Activated CD4-positive, alpha-beta T cell treated with anti-CD3 and anti-CD28 coated beads, Interleukin-2, amount 50 U/mL, for 4 hours (primary cell): Measurements from ENCODE around the gene GRIK1.

Source experiments
- DNase-seq, 2 experiments: peaks; one replicate each; pipeline ENCODE4 v3.0.0-alpha.2; 2020

GRIK1 gene

GRCh38 chr21:29582855-29583254 is 356.9 kb downstream of the GRIK1 start:
- no peak for DNase-seq

GRCh38 chr21:29581393-29581792 is 358.4 kb downstream of the GRIK1 start:
- DNase-seq, result no peak

GRCh38 chr21:29580732-29581285 is 359.0 kb downstream of the GRIK1 start:
- DNase-seq, result no peak

GRCh38 chr21:29578306-29578705 is 361.5 kb downstream of the GRIK1 start:
- DNase-seq, result no peak

- no peak for DNase-seq
Observed at GRCh38 chr21:29571949-29572348, 367.8 kb downstream of the GRIK1 start.

- DNase-seq, result no peak
Observed at GRCh38 chr21:29568020-29568697, 371.6 kb downstream of the GRIK1 start.

GRCh38 chr21:29557931-29558725 is 381.7 kb downstream of the GRIK1 start:
- no peak for DNase-seq

GRCh38 chr21:29557200-29557599 is 382.6 kb downstream of the GRIK1 start:
- no peak for DNase-seq

GRCh38 chr21:29555601-29556000 is 384.2 kb downstream of the GRIK1 start:
- DNase-seq, result no peak

GRCh38 chr21:29550205-29550604 is 389.6 kb downstream of the GRIK1 start:
- DNase-seq, result no peak

GRCh38 chr21:29549614-29550013 is 390.2 kb downstream of the GRIK1 start:
- DNase-seq, result no peak

- no peak for DNase-seq
Observed at GRCh38 chr21:29547998-29548397, 391.8 kb downstream of the GRIK1 start.

GRCh38 chr21:29546071-29546470 is 393.7 kb downstream of the GRIK1 start:
- DNase-seq, result no peak

- no peak for DNase-seq
Observed at GRCh38 chr21:29540289-29540688, 399.5 kb downstream of the GRIK1 start.

GRCh38 chr21:29538115-29538514 is 401.7 kb downstream of the GRIK1 start:
- DNase-seq, result no peak

GRCh38 chr21:29534448-29534847 is 405.3 kb downstream of the GRIK1 start:
- DNase-seq, result no peak

GRCh38 chr21:29529139-29529538 is 410.7 kb downstream of the GRIK1 start:
- no peak for DNase-seq

- DNase-seq, result no peak
Observed at GRCh38 chr21:29526545-29526944, 413.3 kb downstream of the GRIK1 start.

GRCh38 chr21:29524055-29524454 is 415.7 kb downstream of the GRIK1 start:
- DNase-seq, result no peak

- DNase-seq, result no peak
Observed at GRCh38 chr21:29523646-29524045, 416.1 kb downstream of the GRIK1 start.

- no peak for DNase-seq
Observed at GRCh38 chr21:29521872-29522271, 417.9 kb downstream of the GRIK1 start.

- no peak for DNase-seq
Observed at GRCh38 chr21:29520171-29520570, 419.6 kb downstream of the GRIK1 start.

GRCh38 chr21:29514652-29515247 is 425.0 kb downstream of the GRIK1 start:
- no peak for DNase-seq

GRCh38 chr21:29513535-29513934 is 426.3 kb downstream of the GRIK1 start:
- DNase-seq, result no peak
